Erythroblast (primary cell): ENCODE measurements around the gene PHACTR2.

ENCODE experiments used
- GATA1 ChIP-seq: IDR thresholded peaks from 2 replicates; pipeline ENCODE4 v1.6.1; 2011; ENCODE audit warnings: low read depth, mild to moderate bottlenecking, control low read depth, low read length, moderate library complexity
- POLR2A ChIP-seq: IDR thresholded peaks from 2 replicates; pipeline ENCODE4 v1.6.1; 2011; ENCODE audit warnings: mild to moderate bottlenecking, low read length

DNA sequence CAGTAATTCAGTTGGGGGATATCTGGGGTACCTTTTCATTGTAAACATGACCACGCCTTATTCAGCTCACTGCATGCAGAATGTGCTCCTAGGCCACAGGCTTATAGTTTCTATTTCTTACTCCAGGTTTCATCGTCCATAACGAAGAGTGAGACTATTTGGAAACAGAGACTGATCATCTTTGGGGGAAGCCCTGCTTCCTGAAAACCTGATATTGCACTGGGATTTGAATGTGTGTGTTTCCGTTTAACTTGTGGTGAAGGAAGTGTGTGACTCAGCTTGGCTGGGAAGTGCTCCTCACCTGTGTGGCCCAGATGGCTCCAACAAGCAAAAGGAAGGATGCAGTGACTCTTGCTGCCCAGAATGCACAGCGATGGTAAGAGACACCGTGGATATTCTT lies 145.8 kb downstream of the PHACTR2 start:
- no peak for TF ChIP-seq POLR2A
- TF ChIP-seq GATA1, result no peak
